SHP77 treated with DMSO at 0.1 percent for 48 hours (cell line): ENCODE data around the gene ANAPC2.
A peak's percentile ranks its signal among the peaks of the same experiment; 100 is the strongest.

Experiments used
- DNase-seq: peaks from one replicate; lab custom pipeline; 2025; lab: John Stamatoyannopoulos, UW

ANAPC2 gene

DNA sequence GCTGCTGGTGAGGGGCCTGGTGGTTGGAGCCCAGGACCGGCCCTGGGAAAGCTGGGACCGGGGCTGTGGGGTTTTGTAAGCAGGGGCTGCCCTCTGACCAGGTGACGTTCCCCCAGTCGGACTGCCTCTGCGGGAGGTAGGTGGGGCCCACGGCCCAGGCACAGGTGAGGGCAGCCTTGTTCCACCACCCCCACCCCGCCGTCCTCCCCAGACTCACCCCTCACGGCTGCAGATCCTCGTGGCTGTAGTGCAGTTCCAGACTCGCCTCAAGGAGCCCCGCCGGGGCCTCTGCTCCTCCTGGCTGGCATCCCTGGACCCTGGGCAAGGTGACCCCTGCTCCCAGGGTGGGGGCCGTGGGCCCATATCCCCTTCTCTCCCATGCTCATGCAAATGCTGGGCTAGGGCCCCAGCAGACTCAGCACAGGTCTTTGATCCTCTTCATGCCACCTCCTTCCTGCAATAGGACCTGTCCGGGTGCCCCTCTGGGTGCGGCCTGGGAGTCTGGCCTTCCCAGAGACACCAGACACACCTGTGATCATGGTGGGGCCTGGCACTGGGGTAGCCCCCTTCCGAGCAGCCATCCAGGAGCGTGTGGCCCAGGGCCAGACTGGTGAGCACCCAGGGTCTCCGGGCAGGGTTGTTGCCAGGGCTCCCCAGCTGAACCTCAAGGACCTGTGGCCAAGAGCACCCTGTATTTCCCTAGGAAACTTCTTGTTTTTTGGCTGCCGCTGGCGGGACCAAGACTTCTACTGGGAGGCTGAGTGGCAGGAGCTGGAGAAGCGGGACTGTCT, 27.0 kb upstream of the ANAPC2 start:
- no peak for DNase-seq

DNA sequence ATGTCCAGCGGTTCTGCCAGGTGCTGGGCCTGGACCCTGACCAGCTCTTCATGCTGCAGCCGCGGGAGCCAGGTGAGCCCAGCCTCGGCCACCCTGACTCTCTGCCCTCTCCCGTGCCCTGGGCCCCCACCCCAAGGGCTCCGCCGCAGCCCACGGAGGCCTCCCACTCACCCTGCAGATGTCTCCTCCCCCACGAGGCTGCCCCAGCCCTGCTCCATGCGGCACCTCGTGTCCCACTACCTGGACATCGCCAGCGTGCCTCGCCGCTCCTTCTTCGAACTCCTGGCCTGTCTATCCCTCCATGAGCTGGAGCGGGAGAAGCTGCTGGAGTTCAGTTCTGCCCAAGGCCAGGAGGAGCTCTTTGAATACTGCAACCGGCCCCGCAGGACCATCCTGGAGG, 26.3 kb upstream of the ANAPC2 start:
- no peak for DNase-seq

DNA sequence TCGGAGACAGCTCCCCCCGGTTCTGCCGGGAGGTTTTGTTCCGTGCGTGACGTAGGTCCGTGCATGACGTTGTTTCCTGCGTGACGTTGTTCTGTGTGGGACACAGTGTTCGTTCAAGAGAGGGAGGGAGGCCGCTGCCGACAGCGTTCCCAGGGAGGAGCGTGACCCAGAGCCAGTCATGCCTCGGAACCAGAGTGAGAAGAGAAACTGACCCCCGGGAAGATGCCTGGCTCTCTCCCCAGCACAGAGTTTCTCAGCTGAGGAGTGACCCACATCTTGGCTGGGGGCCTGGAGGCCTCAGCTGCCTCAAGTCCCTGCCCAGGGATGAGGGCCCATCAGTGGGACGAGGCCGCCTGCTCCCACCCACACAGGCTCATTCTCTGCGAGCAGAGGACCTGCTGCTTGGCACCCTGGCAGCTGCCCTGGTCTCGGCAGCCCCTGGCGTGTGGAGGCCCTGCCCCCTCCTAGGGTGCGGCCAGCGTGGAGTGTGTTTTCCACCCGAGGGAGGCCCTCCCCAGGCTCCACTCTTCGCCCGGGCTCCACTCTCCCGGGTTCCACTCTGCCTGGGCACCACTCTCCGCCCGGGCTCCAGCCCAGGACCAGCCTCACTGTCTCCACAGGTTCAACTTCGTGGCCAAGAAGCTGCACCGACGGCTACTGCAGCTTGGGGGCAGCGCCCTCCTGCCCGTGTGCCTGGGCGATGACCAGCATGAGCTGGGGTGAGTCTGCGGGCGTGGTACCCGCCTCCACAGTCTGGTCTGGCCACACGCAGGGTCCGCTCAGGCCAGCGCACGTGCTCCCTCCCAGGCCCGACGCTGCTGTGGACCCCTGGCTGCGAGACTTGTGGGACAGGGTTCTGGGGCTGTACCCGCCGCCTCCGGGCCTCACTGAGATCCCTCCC, 25.1 kb upstream of the ANAPC2 start:
- no peak for DNase-seq

DNA sequence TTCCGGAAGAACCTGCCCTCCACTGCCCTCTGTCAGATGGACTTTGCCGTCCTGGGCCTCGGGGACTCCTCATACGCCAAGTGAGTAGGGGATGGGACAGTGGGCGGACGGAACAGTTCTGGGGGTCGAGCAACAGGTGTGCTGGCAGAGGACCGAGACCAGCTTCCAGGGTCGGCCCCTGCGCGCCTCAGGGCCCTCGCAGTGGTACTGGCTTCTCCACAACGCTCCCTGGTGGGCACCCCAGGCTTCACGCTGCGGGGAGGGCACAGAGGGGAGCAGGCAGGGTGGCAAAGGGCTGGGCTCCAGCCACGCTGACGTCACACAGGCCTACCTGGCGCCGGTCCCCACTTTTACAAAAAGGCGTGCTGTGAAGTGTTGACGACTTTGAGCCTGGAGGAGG, 24.2 kb upstream of the ANAPC2 start:
- DNase-seq: no peak

DNA sequence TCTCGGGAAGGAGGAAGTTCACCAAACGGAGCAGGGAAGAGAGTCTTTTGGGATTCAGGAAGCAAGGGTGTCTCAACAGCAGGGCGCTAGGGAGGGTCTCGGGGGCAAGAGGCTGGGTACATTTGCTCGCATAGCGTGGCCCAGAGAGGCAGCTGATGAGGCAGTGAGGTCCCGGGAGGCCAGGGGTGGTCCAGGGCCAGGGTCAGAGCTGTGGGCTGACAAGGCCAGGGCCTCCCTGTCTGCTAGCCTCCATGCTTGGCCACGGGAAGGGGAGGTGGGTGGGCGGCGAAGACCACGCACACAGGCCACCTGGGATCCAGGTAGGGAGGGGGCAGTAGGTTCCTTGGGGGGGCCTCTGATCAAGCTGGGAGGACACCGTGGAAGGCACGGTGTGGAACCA, 23.2 kb upstream of the ANAPC2 start:
- no peak for DNase-seq

DNA sequence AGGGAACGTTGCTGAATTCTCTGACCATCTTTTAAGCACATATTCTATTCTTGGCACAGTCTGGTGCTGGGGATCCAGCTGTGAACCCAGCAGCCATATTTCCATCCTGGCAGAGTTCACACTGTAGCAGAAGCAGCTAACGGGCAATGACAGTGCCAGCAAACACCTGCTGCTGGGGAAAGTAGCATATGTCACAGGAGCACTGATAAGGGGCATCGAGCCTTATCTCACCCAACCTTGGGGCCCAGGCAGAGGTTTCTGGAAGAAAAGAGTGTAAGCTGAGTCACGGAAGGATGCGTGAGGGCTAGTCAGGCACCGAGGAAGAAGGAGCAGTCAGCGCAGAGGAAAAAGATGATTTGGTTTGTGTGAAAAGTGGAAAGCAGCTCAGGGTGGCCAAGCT, 18.2 kb upstream of the ANAPC2 start:
- no peak for DNase-seq

DNA sequence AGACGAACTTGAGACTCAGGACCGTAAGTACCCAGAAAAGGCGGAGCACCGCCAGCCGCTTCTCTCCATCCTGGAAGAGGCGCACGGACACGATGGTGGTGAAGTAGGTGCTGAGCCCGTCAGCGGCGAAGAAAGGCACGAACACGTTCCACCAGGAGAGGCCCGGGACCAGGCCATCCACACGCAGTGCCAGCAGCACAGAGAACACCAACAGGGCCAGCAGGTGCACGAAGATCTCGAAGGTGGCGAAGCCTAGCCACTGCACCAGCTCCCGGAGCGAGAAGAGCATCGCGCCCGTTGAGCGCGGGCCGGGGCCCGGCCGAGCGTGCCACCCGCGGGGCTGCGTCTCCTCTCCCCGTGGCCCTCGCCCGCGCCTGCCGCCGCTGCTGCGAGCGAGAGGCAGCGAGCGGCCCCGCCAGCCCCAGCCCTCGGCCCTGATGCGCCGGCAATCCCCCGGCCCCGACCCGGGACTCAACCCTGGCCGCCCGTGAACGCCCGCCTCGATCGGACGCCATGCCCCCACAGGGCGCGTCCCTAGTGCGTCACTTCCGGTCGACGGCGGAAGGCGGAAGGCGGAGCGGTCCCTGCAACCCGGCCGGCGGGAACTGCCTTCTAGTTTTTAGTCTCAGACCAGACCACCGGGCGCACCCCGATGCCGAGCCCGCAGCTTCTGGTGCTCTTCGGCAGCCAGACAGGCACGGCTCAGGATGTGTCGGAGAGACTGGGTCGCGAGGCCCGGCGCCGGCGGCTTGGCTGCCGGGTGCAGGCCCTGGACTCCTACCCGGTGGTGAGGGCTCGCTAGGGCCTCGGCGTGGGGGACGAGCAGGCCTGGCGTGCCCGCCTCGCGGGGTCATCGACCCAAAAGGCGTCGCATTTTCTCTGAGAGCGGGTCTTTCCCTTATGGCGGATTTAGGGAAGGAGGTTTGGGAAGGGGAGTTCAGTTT, 17.0 kb upstream of the ANAPC2 start, which contains the start of the genes NDOR1 and TMEM203:
Gene NDOR1, plus strand, starts transcription at position 575 of the 944 bp plus-strand sequence. Its CDS starts 78 bp downstream, at position 653.
Gene TMEM203, minus strand, starts transcription at position 523 of the 944 bp plus-strand sequence. Its CDS starts 234 bp downstream, at position 289.
- peak; percentile 17 for DNase-seq

DNA sequence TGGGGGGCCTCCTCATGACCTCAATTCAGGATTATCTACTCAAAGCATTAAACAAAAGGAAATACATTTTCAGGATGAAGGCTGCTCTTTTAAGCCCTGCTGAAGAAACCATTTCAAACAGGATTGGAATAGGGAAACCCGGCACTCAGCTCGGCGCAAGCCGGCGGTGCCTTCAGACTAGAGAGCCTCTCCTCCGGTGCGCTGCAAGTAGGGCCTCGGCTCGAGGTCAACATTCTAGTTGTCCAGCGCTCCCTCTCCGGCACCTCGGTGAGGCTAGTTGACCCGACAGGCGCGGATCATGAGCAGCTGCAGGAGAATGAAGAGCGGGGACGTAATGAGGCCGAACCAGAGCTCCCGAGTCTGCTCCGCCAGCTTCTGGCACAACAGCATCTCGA, 16.4 kb upstream of the ANAPC2 start:
- DNase-seq: no peak

DNA sequence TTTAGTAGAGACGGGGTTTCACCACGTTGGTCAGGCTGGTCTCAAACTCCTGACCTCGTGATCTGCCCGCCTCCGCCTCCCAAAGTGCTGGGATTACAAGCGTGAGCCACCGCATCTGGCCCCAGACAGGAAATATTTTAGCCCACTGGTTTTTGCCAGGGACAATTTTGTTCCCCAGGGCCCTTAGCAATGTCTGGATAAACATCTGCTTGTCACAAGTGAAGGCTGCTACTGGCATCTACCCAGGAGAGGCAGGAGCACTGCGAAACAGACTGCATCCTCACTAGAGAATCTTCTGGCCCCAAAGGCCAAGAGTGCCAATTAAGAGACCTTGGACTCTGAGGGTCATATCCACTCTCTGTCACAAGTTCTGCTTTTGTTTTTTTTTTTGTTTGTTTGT, 14.6 kb upstream of the ANAPC2 start:
- no peak for DNase-seq

DNA sequence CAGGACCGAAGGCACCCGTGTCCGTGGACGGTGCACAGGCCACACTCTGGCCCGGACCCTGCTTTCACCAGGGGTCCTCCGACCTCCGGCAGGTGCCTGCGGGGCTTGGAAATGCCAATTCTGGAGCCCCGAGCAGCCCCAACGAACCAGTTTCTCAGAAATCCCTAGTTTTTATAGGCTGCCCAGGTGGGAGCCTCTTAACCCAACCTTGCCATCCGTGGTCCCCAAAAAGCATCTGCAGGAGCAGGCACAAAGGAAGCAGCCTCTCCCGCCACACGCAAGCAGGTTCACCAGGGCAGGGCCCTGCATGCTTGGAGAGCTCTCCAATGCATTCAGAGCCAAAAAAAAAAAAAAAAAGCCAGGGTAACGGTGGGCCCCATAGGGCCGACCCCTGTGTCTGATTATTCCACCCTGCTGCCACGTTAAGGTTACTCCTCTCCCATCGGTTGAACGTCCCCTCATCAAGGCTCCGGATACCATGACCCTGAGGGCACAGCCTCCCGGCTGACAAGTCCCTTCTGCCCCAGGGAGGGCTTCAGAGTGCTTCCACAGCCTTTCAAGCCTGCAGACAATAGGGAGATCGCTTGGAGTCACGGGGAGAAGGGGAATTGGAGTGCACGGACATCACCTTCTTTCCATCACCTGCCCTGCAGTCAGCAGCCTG, 13.0 kb upstream of the ANAPC2 start:
- no peak for DNase-seq

DNA sequence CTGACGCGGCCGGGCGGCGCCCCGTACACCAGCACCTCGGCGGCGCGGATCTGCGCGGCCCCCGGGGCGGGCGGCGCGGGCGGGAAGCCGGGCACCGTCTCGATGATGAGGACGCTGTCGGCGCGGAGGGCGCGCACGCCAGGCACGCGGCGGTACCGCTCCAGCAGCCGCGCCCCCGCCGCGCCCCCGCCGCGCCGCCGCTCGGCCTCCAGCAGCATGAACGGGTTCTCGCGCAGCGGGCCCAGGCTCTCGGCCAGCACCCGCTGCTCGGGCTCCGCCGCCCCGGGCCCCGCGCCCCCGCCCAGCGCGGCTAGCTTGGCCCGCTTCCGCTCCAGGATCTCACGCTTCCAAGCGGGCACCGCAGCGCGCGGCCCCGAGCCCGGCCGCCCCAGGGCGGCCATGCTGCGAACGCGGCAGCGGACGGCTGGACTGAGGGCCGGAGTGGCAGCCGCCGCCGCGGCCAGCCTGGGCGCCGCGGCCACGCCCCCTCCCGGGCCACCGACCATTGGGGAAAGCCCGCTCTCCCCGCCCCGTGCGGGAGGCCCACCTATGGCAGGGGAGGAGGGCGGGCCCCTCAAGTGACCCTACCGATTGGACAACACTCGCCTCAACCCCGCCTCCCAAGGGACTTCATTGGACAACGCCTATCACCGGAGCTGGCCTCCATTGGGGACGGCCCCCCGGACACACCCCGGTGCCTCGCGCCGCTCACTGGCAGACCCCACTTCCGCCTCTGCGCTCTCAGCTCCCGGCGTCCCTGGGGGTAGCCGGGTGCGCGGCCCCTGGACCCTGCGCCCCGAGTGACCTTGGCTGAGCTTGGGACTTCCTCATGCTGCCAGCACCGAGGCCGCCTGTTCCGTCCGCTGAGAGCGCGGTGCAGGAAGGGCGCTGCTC, 12.2 kb upstream of the ANAPC2 start, which contains the start of gene TPRN:
Gene TPRN, minus strand, starts transcription at position 431 of the 894 bp plus-strand sequence. Its CDS starts 30 bp downstream, at position 401.
- DNase-seq: peak; percentile 95

DNA sequence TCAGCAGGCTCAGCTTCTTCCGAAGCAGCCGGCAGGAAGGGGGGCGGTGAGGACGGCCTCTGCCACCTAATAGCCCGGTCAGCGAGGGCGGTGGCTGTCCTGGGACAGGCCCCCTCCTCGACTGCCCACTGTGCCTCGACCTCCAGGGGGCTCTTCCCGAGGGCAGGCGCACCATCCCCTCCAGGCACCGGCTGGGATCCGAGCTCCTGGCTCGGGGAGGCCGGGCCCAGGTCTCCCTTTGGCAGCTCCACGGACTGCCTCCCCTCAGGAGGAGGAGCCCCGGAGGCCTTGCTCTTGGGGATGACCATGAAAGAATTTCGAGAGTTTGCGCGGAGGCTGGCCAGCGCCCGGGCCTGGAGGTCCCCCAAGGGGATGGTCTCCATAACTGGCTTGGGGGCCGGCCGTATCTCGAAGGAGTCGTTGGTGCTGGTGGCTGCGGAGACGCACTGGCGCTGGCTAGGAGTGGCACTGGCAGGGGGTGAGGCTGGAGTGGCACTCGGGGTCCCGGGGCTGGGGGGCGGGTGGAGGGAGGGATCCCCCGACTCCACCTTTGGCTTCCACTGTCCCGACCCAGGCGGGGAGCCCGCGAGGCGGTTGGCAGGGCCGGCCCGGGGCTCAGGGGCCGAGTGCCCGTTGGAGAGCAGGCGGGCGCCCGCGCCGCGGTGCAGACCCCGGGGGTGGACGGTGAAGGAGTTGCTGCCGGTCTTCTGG, 11.2 kb upstream of the ANAPC2 start:
- no peak for DNase-seq

DNA sequence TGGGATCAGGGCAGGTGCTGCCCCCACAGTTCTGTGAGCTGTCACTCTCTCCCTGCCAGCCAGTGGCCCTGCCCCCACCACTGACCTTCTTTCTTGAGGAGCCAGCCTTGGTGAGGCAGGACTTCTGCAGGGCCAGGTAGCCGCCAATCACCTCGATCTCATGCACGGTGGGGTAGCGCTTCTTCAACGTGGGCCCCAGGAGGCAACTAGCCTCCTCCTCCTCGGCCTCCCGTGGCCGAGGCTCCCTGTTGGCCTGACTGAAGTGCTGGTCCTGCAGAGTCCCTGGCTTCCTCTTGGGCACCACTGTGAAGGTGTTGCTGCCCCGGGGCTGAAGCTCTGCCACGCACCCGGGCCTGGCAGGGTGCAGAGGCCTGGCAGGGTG, 10.5 kb upstream of the ANAPC2 start:
- no peak for DNase-seq

DNA sequence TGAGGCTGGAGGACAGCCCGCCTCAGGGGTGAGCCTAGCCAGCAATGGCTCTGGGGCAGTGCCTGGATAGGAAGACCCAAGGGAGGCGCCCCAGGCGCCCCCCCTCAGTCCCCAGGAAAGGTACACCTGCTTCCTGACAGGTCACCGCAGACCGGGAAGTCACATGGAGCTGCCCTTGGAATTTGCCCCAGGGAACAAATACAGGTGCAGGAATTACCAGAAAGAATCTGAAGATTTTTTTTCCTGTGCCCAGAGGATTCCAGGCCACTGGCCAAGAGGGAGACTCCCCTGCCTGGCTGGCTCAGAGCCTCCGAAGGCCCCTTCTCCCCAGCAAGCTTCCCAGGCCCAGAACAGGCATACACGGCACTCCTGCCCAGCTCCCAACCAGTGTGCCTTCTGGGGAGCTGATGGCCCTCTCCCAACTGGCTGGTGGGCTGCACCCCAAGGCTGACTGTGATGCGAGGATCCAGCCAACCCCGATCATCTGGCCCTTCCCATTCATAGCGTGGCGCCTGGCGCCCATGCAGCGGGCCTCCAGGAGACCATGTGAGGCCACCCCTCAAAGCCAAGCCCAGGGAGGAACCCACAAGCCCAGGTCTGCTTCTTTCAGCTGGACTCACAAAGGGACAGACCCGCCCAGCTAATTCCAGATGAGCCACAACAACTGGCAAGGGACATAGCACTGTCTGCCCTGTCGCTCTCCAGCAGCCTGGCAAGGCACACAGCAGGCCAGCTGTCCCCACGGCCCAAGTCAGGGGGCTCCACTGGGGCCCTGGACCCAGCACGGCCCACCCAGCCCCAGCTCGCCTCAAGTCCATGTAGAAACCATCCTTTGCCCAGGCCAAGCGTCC, 9.9 kb upstream of the ANAPC2 start:
- DNase-seq: no peak

DNA sequence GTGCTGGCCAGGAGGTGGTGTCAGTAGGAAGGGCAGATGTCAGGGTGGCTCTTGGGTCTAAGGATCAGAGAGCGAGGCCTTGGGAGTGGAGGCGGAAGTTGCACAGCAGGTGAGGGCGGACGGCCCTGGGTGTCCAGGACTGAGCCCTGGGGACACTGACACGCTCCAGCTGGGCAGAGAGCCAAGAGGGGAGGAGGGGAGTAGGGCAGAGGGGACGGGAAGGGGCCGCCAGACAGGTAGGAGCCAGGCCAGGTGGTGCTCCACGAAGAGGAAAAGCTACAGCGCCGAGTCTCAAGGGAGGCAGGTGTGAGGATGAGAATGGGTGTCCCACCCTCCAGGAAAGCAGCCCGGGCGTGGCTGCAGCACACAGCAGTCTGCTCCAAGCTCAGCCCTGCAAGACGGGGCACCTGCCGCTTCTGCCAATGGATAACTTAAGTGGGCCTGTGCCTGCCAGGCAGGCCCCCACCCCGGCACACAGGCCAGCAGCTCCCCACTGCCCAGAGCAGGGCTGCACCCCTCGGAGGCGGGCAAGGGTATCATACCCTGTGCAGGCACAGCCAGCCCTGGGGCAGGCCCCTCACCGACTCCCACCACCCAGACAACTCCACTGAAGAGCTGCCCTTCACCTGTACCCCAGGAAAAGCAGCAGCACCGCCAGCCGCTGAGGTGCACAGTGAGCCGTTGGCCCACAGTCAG, 7.3 kb upstream of the ANAPC2 start:
- DNase-seq: no peak

DNA sequence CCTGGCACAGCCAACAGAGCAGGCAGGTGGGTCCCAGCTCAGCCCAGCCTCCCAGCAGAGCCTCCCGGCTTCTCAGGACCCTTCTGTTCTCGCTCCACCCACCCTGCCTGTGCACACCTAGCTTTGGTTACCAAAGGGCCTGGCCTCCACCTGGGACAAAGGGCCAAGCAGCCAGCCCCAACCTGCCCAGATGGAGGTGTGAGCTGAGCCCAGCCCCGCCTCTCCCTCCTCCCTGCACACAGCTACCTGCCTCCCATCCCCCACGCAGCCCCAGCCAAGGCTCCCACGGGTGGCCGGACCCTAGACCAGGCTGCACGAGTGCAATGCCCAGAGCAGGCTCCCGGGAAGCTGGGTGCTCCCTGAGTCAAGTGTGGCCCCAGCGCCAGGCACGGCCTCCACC, 6.5 kb upstream of the ANAPC2 start:
- DNase-seq: no peak

DNA sequence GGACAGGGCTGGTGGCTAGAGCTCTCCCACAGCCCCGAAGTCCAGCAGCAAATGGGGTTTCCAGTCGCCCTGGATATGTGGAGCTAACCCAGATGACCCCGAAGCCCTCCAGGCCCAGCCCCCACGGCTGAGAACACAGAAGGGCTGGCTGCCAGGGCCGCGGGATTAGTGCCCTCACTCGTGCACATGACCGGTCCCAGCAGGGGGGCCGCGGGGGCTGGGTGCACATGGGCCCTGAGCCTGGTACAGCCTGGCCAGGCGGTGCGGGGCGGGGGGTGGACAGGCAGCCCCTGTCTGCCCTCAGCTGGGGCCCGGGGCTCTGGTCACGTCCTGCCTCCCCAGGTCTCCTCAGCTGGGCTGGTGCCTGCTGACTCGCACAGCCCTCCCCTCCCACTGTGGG, 6.0 kb upstream of the ANAPC2 start:
- no peak for DNase-seq

DNA sequence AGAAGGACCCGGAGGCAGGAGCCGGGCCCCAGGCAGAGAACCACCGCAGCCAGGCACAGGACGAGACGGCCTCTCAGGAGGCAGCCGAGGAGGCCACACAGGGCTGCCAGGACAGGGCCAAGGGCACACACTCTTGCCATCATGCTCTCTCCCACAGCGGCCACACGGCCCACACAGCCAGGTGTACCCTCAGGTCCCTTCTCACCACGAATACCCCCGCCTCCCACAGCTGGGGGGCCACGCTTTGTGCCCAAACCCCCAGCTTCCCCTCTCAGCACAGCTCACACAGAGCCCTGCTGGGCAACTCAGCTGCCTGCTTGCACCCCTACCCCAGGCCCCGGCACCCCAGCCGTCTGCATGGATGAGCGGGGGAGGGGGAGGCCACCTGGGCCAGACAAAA, 5.4 kb upstream of the ANAPC2 start:
- DNase-seq: no peak
